H1 (cell line): Measurements from ENCODE around the gene ACAD9. TPM values are rescaled to one million over a fixed set of nuclear protein-coding genes. Genes with fewer than 3 reads are reported as not detected.

Experiments
- CTCF ChIA-PET: fragments of 300-600 bp; sonication (Branson Sonifier 250); formaldehyde crosslinking; loops from one replicate; lab custom pipeline; 2021; ENCODE audit not compliant: partially characterized antibody; lab: Charles Lee
- POLR2A ChIA-PET: fragments of 300-600 bp; sonication (Branson Sonifier 250); formaldehyde crosslinking; loops from one replicate; lab custom pipeline; 2021; ENCODE audit warnings: inconsistent platforms; ENCODE audit not compliant: partially characterized antibody; lab: Charles Lee
- DNase-seq, 2 experiments: peaks; one replicate each; pipeline versions ENCODE4 v3.0.0 to v3.0.0-alpha.2; 2010 to 2022; ENCODE audit warnings: low spot score in 2 of 2, low read depth in 1 of 2, mixed read lengths in 1 of 2
- FAIRE-seq: peaks from 2 replicates; lab custom pipeline; 2011; peaks lifted over from hg19 to GRCh38; lab: Jason Lieb, UNC
- H2AFZ ChIP-seq: 2 replicates; pipeline ENCODE4 v1.8.1; 2012; ENCODE audit warnings: low read length, inconsistent platforms
- H2AK5ac ChIP-seq: 2 replicates; pipeline ENCODE4 v1.6.1; 2013; ENCODE audit warnings: low read depth, low read length
- H2BK120ac ChIP-seq: replicated peaks from 2 replicates; pipeline ENCODE3; 2013; ENCODE audit warnings: low read depth, low read length, inconsistent platforms
- H2BK12ac ChIP-seq: 2 replicates; pipeline ENCODE4 v1.6.1; 2013; ENCODE audit warnings: low read depth, low read length
- H2BK15ac ChIP-seq: 2 replicates; pipeline ENCODE4 v1.6.1; 2013; ENCODE audit warnings: low read length
- H2BK20ac ChIP-seq: 2 replicates; pipeline ENCODE4 v1.6.1; 2013; ENCODE audit warnings: low read length
- H2BK5ac ChIP-seq: 2 replicates; pipeline ENCODE4 v1.6.1; 2013; ENCODE audit warnings: low read depth, low read length
- H3K14ac ChIP-seq: 2 replicates; pipeline ENCODE4 v1.6.1; 2013; ENCODE audit warnings: inconsistent platforms; ENCODE audit not compliant: insufficient read length
- H3K18ac ChIP-seq: 2 replicates; pipeline ENCODE4 v1.6.1; 2013; ENCODE audit warnings: low read length; ENCODE audit errors: extremely low read depth
- H3K23ac ChIP-seq: 2 replicates; pipeline ENCODE4 v1.6.1; 2013; ENCODE audit warnings: inconsistent platforms; ENCODE audit not compliant: insufficient read length
- H3K23me2 ChIP-seq: 2 replicates; pipeline ENCODE4 v1.6.1; 2013; ENCODE audit warnings: low read depth, low read length
- H3K27ac ChIP-seq: 2 replicates; pipeline ENCODE4 v1.6.1; 2011; ENCODE audit warnings: low read depth, low read length, inconsistent platforms
- H3K27me3 ChIP-seq, 4 experiments: replicated peaks in 1 of 4; 1 replicate in 1 of 4; 2 replicates in 3 of 4; pipeline versions ENCODE4 v1.6.1 to v1.8.1; 2011 to 2013; ENCODE audit warnings: low read length in 3 of 4, mild to moderate bottlenecking in 3 of 4, inconsistent platforms in 2 of 4, mixed read lengths in 2 of 4, moderate library complexity in 1 of 4; ENCODE audit not compliant: control insufficient read depth in 3 of 4, insufficient read depth in 3 of 4; ENCODE audit errors: extremely low read depth in 1 of 4
- H3K36me3 ChIP-seq, 4 experiments: 2 replicates each; pipeline versions ENCODE4 v1.6.1 to v1.8.1; 2011 to 2013; ENCODE audit warnings: mild to moderate bottlenecking in 4 of 4, low read length in 3 of 4, moderate library complexity in 2 of 4, control low read depth in 1 of 4, inconsistent platforms in 1 of 4; ENCODE audit not compliant: insufficient read depth in 4 of 4, control insufficient read depth in 2 of 4
- H3K4ac ChIP-seq: replicated peaks from 2 replicates; pipeline ENCODE3; 2013; ENCODE audit warnings: low read length, low read depth, mixed read lengths, inconsistent platforms; ENCODE audit not compliant: insufficient read length
- H3K4me1 ChIP-seq, 4 experiments: replicated peaks in 1 of 4; 1 replicate in 1 of 4; 2 replicates in 3 of 4; pipeline versions ENCODE4 v1.6.1 to v1.8.1; 2011 to 2013; ENCODE audit warnings: low read length in 3 of 4, inconsistent platforms in 2 of 4, mixed read lengths in 1 of 4; ENCODE audit not compliant: insufficient read depth in 4 of 4, control insufficient read depth in 3 of 4
- H3K4me2 ChIP-seq, 2 experiments: 2 replicates each; pipeline versions ENCODE4 v1.6.1 to v1.8.1; 2011 to 2013; ENCODE audit warnings: low read depth in 2 of 2, low read length in 2 of 2, control low read depth in 1 of 2, inconsistent platforms in 1 of 2, mild to moderate bottlenecking in 1 of 2; ENCODE audit not compliant: insufficient read depth in 1 of 2
- H3K4me3 ChIP-seq, 4 experiments: fragments of 200-600, 300-600 bp in 1 of 4; sonication (generic), shearing (Covaris generic), sonication (Bioruptor Twin) in 1 of 4; 2 replicates each; pipeline versions ENCODE4 v1.5.1 to v1.8.1; 2011 to 2016; ENCODE audit warnings: low read length in 4 of 4, low read depth in 3 of 4, control low read depth in 2 of 4, inconsistent platforms in 2 of 4, mild to moderate bottlenecking in 2 of 4, mixed read lengths in 1 of 4, moderate library complexity in 1 of 4; ENCODE audit not compliant: insufficient read depth in 2 of 4; ENCODE audit errors: extremely low read depth in 1 of 4
- H3K56ac ChIP-seq: replicated peaks from 2 replicates; pipeline ENCODE3; 2013; ENCODE audit warnings: low read depth, mild to moderate bottlenecking, mixed read lengths, low read length, inconsistent platforms; ENCODE audit not compliant: insufficient read length
- H3K79me1 ChIP-seq: 2 replicates; pipeline ENCODE4 v1.6.1; 2013; ENCODE audit warnings: low read depth, low read length, control low read depth
- H3K79me2 ChIP-seq, 2 experiments: 2 replicates each; pipeline versions ENCODE4 v1.6.1 to v1.8.1; 2012 to 2013; ENCODE audit warnings: low read length in 2 of 2, mild to moderate bottlenecking in 2 of 2, inconsistent platforms in 1 of 2; ENCODE audit not compliant: insufficient read depth in 2 of 2, control insufficient read depth in 1 of 2
- H3K9ac ChIP-seq, 4 experiments: replicated peaks in 1 of 4; 1 replicate in 1 of 4; 2 replicates in 3 of 4; pipeline versions ENCODE4 v1.6.1 to v1.8.1; 2011 to 2013; ENCODE audit warnings: low read depth in 3 of 4, low read length in 3 of 4, control low read depth in 2 of 4, mild to moderate bottlenecking in 2 of 4, moderate library complexity in 2 of 4, inconsistent platforms in 1 of 4; ENCODE audit errors: extremely low read depth in 1 of 4
- H3K9me3 ChIP-seq, 2 experiments: 2 replicates each; pipeline versions ENCODE4 v1.6.1 to v1.8.1; 2012 to 2013; ENCODE audit warnings: mild to moderate bottlenecking in 2 of 2, moderate library complexity in 2 of 2, control low read depth in 1 of 2, inconsistent platforms in 1 of 2, low read depth in 1 of 2, low read length in 1 of 2, mixed read lengths in 1 of 2; ENCODE audit not compliant: insufficient read depth in 2 of 2
- H4K20me1 ChIP-seq, 2 experiments: replicated peaks in 1 of 2; 2 replicates each; pipeline versions ENCODE3 to v1.8.1; 2011 to 2013; ENCODE audit warnings: inconsistent platforms in 2 of 2, low read length in 2 of 2, mild to moderate bottlenecking in 1 of 2; ENCODE audit not compliant: insufficient read depth in 2 of 2, control insufficient read depth in 1 of 2
- H4K5ac ChIP-seq: 2 replicates; pipeline ENCODE4 v1.6.1; 2013; ENCODE audit warnings: low read length, low read depth, mixed read lengths, inconsistent platforms; ENCODE audit not compliant: insufficient read length
- H4K8ac ChIP-seq: 2 replicates; pipeline ENCODE4 v1.8.0; 2013; ENCODE audit warnings: mild to moderate bottlenecking, moderate library complexity, low read length, inconsistent platforms; ENCODE audit not compliant: insufficient read depth; ENCODE audit errors: extremely low read depth
- H4K91ac ChIP-seq: replicated peaks from 2 replicates; pipeline ENCODE3; 2013; ENCODE audit warnings: low read length, mixed read lengths, inconsistent platforms; ENCODE audit not compliant: insufficient read length
- CBX8 ChIP-seq: fragments of 300-800, 300-1000 bp; sonication (generic); IDR thresholded peaks from 2 replicates; pipeline ENCODE4 v1.7.1; 2016; ENCODE audit warnings: low read depth, low read length, borderline replicate concordance
- EGR1 ChIP-seq: IDR thresholded peaks from 2 replicates; pipeline ENCODE4 v1.6.1; 2011; ENCODE audit warnings: low read depth, low read length, borderline replicate concordance
- EZH2 ChIP-seq: fragments of 200-600 bp; sonication (generic); IDR thresholded peaks from 2 replicates; pipeline ENCODE4 v1.7.1; 2012; ENCODE audit warnings: low read depth, mild to moderate bottlenecking, moderate library complexity, low read length, inconsistent platforms; ENCODE audit not compliant: severe bottlenecking
- POLR2A ChIP-seq, 2 experiments: IDR thresholded peaks; 1 replicate in 1 of 2; 2 replicates in 1 of 2; pipeline ENCODE4 v1.6.1; 2011; ENCODE audit warnings: low read depth in 2 of 2, low read length in 2 of 2, mild to moderate bottlenecking in 2 of 2; ENCODE audit errors: control extremely low read depth in 1 of 2
- RNF2 ChIP-seq: fragments of 200-900, 300-1000 bp; sonication (generic); IDR thresholded peaks from 2 replicates; pipeline ENCODE4 v1.7.1; 2016; ENCODE audit warnings: borderline replicate concordance, low read depth, mild to moderate bottlenecking, antibody characterized with exemption, low read length; ENCODE audit not compliant: poor library complexity, severe bottlenecking; ENCODE audit errors: missing control alignments
- SIRT6 ChIP-seq: IDR thresholded peaks from one replicate; pipeline ENCODE4 v1.7.1; 2012; ENCODE audit warnings: low read length, inconsistent platforms
- SP4 ChIP-seq: IDR thresholded peaks from 2 replicates; pipeline ENCODE4 v1.6.1; 2012; ENCODE audit warnings: low read length, inconsistent platforms
- WGBS, 2 experiments: shearing (Covaris generic) in 1 of 2; methylation state at CpG; one replicate each; pipeline versions ENCODE4 v1.1.6 to v1.1.7; 2013 to 2015; ENCODE audit warnings: low lambda C conversion rate in 2 of 2, mixed read lengths in 2 of 2, inconsistent platforms in 1 of 2, low coverage in 1 of 2, missing lambda C conversion rate in 1 of 2; ENCODE audit not compliant: insufficient replicate concordance in 2 of 2, insufficient coverage in 1 of 2, insufficient read length in 1 of 2; ENCODE audit errors: extremely low coverage in 1 of 2, missing lambda C conversion rate in 1 of 2; 5-methylcytosine and 5-hydroxymethylcytosine counted together
- polyA plus RNA-seq, 7 experiments: library from polyadenylated mRNA; depleted of rRNA in 3 of 7; stranded (reverse) in 5 of 7; unstranded in 2 of 7; fragments of >200 nt in 5 of 7; fragments of 200-250 nt in 2 of 7; gene quantifications; 1 replicate in 5 of 7; 2 replicates in 1 of 7; 4 replicates in 1 of 7; pipeline versions ENCODE4 v1.2.1 to v1.2.3, GENCODE V29; 2011 to 2013; ENCODE audit warnings: missing spikeins in 2 of 7, mixed read lengths in 2 of 7
- total RNA-seq: library from RNA; stranded (reverse); fragmentation: NEBNext Ultra II Directional; extraction: Animal tissue kit (Norgen Biotek cat#: 25700); gene quantifications from 2 replicates; pipeline ENCODE4 v1.2.1, GENCODE V29; 2021

The ACAD9 gene
- total and polyA plus RNA-seq, 2 of the 8 experiments (the other 6 are each of a cell fraction or from before 2014, with no cell fraction given): 27.5 to 28.9 TPM

- no peak for DNase-seq
- Histone ChIP-seq H2BK120ac (no peak overlapping the region), H2BK5ac (no peak overlapping the region), H4K8ac (no peak overlapping the region; the same call in 1 of the 2 replicates), H3K14ac (no peak overlapping the region), H3K4me3 (no peak overlapping the region), H3K56ac (no peak overlapping the region), H3K79me1 (no peaks in the 10 kb centered on the region), H3K4me2 (no peak overlapping the region), H2AK5ac (no peak overlapping the region), H3K9ac (no peak overlapping the region), H3K23me2 (no peaks in the 10 kb centered on the region; the same call in 1 of the 2 replicates), H3K27ac (no peak overlapping the region), H4K20me1 (no peaks in the 10 kb centered on the region), H3K9me3 (peaks cover 20 to 35% of the 10 kb centered on the region in 2 experiments), H2BK12ac (no peak overlapping the region), H3K23ac (no peak overlapping the region), H4K91ac (no peak overlapping the region), H2BK20ac (no peak overlapping the region), H3K27me3 (no peaks in the 10 kb centered on the region), H2BK15ac (no peak overlapping the region), H3K4ac (no peak overlapping the region), H3K4me1 (peaks cover 0 to 5% (median 4%) of the 10 kb centered on the region in 4 experiments; a peak in 3 of 7 replicates), H3K18ac (no peak overlapping the region), H3K79me2 (no peaks in the 10 kb centered on the region), H2AFZ (no peak overlapping the region), H3K36me3 (no peaks in the 10 kb centered on the region), H4K5ac (no peak overlapping the region)
- FAIRE-seq: no peak
- ChIA-PET CTCF (interaction anchor here (0.8 kb wide), 1 partner anchor 233 kb away, joined by 3 read pairs; no protein-coding TSS in a partner anchor), POLR2A (no interaction called here)
- TF ChIP-seq SIRT6 (no peak), CBX8 (no peak), EZH2 (no peak), EGR1 (no peak), RNF2 (no peak), POLR2A (IDR thresholded peaks at IDR 0.05; ENCODE audit: control extremely low read depth in 1 of 2, low read depth in 2 of 2, low read length in 2 of 2) (no peak), SP4 (no peak)
- WGBS, 2 experiments: 87% methylated on average over 9 of the region's 9 CpGs; no CpG with 5 or more reads in 1 of the 2 experiments
Observed at GRCh38 chr3:128850544-128850943, 28.9 kb upstream of the ACAD9 start.
